H1 (cell line): ENCODE measurements around the gene ANAPC15. TPM values are rescaled to one million over a fixed set of nuclear protein-coding genes. Genes with fewer than 3 reads are reported as not detected.

ENCODE experiments used
- CTCF ChIA-PET: fragments of 300-600 bp; sonication (Branson Sonifier 250); formaldehyde crosslinking; loops from one replicate; lab custom pipeline; 2021; ENCODE audit not compliant: partially characterized antibody; lab: Charles Lee
- POLR2A ChIA-PET: fragments of 300-600 bp; sonication (Branson Sonifier 250); formaldehyde crosslinking; loops from one replicate; lab custom pipeline; 2021; ENCODE audit warnings: inconsistent platforms; ENCODE audit not compliant: partially characterized antibody; lab: Charles Lee
- DNase-seq, 2 experiments: peaks; one replicate each; pipeline versions ENCODE4 v3.0.0 to v3.0.0-alpha.2; 2010 to 2022; ENCODE audit warnings: low spot score in 2 of 2, low read depth in 1 of 2, mixed read lengths in 1 of 2
- FAIRE-seq: peaks from 2 replicates; lab custom pipeline; 2011; peaks lifted over from hg19 to GRCh38; lab: Jason Lieb, UNC
- H2AFZ ChIP-seq: 2 replicates; pipeline ENCODE4 v1.8.1; 2012; ENCODE audit warnings: low read length, inconsistent platforms
- H2AK5ac ChIP-seq: 2 replicates; pipeline ENCODE4 v1.6.1; 2013; ENCODE audit warnings: low read depth, low read length
- H2BK120ac ChIP-seq: replicated peaks from 2 replicates; pipeline ENCODE3; 2013; ENCODE audit warnings: low read depth, low read length, inconsistent platforms
- H2BK12ac ChIP-seq: 2 replicates; pipeline ENCODE4 v1.6.1; 2013; ENCODE audit warnings: low read depth, low read length
- H2BK15ac ChIP-seq: 2 replicates; pipeline ENCODE4 v1.6.1; 2013; ENCODE audit warnings: low read length
- H2BK20ac ChIP-seq: 2 replicates; pipeline ENCODE4 v1.6.1; 2013; ENCODE audit warnings: low read length
- H2BK5ac ChIP-seq: 2 replicates; pipeline ENCODE4 v1.6.1; 2013; ENCODE audit warnings: low read depth, low read length
- H3K14ac ChIP-seq: 2 replicates; pipeline ENCODE4 v1.6.1; 2013; ENCODE audit warnings: inconsistent platforms; ENCODE audit not compliant: insufficient read length
- H3K18ac ChIP-seq: 2 replicates; pipeline ENCODE4 v1.6.1; 2013; ENCODE audit warnings: low read length; ENCODE audit errors: extremely low read depth
- H3K23ac ChIP-seq: 2 replicates; pipeline ENCODE4 v1.6.1; 2013; ENCODE audit warnings: inconsistent platforms; ENCODE audit not compliant: insufficient read length
- H3K23me2 ChIP-seq: 2 replicates; pipeline ENCODE4 v1.6.1; 2013; ENCODE audit warnings: low read depth, low read length
- H3K27ac ChIP-seq: 2 replicates; pipeline ENCODE4 v1.6.1; 2011; ENCODE audit warnings: low read depth, low read length, inconsistent platforms
- H3K27me3 ChIP-seq, 4 experiments: replicated peaks in 1 of 4; 1 replicate in 1 of 4; 2 replicates in 3 of 4; pipeline versions ENCODE4 v1.6.1 to v1.8.1; 2011 to 2013; ENCODE audit warnings: low read length in 3 of 4, mild to moderate bottlenecking in 3 of 4, inconsistent platforms in 2 of 4, mixed read lengths in 2 of 4, moderate library complexity in 1 of 4; ENCODE audit not compliant: control insufficient read depth in 3 of 4, insufficient read depth in 3 of 4; ENCODE audit errors: extremely low read depth in 1 of 4
- H3K36me3 ChIP-seq, 4 experiments: 2 replicates each; pipeline versions ENCODE4 v1.6.1 to v1.8.1; 2011 to 2013; ENCODE audit warnings: mild to moderate bottlenecking in 4 of 4, low read length in 3 of 4, moderate library complexity in 2 of 4, control low read depth in 1 of 4, inconsistent platforms in 1 of 4; ENCODE audit not compliant: insufficient read depth in 4 of 4, control insufficient read depth in 2 of 4
- H3K4ac ChIP-seq: replicated peaks from 2 replicates; pipeline ENCODE3; 2013; ENCODE audit warnings: low read length, low read depth, mixed read lengths, inconsistent platforms; ENCODE audit not compliant: insufficient read length
- H3K4me1 ChIP-seq, 4 experiments: replicated peaks in 1 of 4; 1 replicate in 1 of 4; 2 replicates in 3 of 4; pipeline versions ENCODE4 v1.6.1 to v1.8.1; 2011 to 2013; ENCODE audit warnings: low read length in 3 of 4, inconsistent platforms in 2 of 4, mixed read lengths in 1 of 4; ENCODE audit not compliant: insufficient read depth in 4 of 4, control insufficient read depth in 3 of 4
- H3K4me2 ChIP-seq, 2 experiments: 2 replicates each; pipeline versions ENCODE4 v1.6.1 to v1.8.1; 2011 to 2013; ENCODE audit warnings: low read depth in 2 of 2, low read length in 2 of 2, control low read depth in 1 of 2, inconsistent platforms in 1 of 2, mild to moderate bottlenecking in 1 of 2; ENCODE audit not compliant: insufficient read depth in 1 of 2
- H3K4me3 ChIP-seq, 4 experiments: fragments of 200-600, 300-600 bp in 1 of 4; sonication (generic), shearing (Covaris generic), sonication (Bioruptor Twin) in 1 of 4; 2 replicates each; pipeline versions ENCODE4 v1.5.1 to v1.8.1; 2011 to 2016; ENCODE audit warnings: low read length in 4 of 4, low read depth in 3 of 4, control low read depth in 2 of 4, inconsistent platforms in 2 of 4, mild to moderate bottlenecking in 2 of 4, mixed read lengths in 1 of 4, moderate library complexity in 1 of 4; ENCODE audit not compliant: insufficient read depth in 2 of 4; ENCODE audit errors: extremely low read depth in 1 of 4
- H3K56ac ChIP-seq: replicated peaks from 2 replicates; pipeline ENCODE3; 2013; ENCODE audit warnings: low read depth, mild to moderate bottlenecking, mixed read lengths, low read length, inconsistent platforms; ENCODE audit not compliant: insufficient read length
- H3K79me1 ChIP-seq: 2 replicates; pipeline ENCODE4 v1.6.1; 2013; ENCODE audit warnings: low read depth, low read length, control low read depth
- H3K79me2 ChIP-seq, 2 experiments: 2 replicates each; pipeline versions ENCODE4 v1.6.1 to v1.8.1; 2012 to 2013; ENCODE audit warnings: low read length in 2 of 2, mild to moderate bottlenecking in 2 of 2, inconsistent platforms in 1 of 2; ENCODE audit not compliant: insufficient read depth in 2 of 2, control insufficient read depth in 1 of 2
- H3K9ac ChIP-seq, 4 experiments: replicated peaks in 1 of 4; 1 replicate in 1 of 4; 2 replicates in 3 of 4; pipeline versions ENCODE4 v1.6.1 to v1.8.1; 2011 to 2013; ENCODE audit warnings: low read depth in 3 of 4, low read length in 3 of 4, control low read depth in 2 of 4, mild to moderate bottlenecking in 2 of 4, moderate library complexity in 2 of 4, inconsistent platforms in 1 of 4; ENCODE audit errors: extremely low read depth in 1 of 4
- H3K9me3 ChIP-seq, 2 experiments: 2 replicates each; pipeline versions ENCODE4 v1.6.1 to v1.8.1; 2012 to 2013; ENCODE audit warnings: mild to moderate bottlenecking in 2 of 2, moderate library complexity in 2 of 2, control low read depth in 1 of 2, inconsistent platforms in 1 of 2, low read depth in 1 of 2, low read length in 1 of 2, mixed read lengths in 1 of 2; ENCODE audit not compliant: insufficient read depth in 2 of 2
- H4K20me1 ChIP-seq, 2 experiments: replicated peaks in 1 of 2; 2 replicates each; pipeline versions ENCODE3 to v1.8.1; 2011 to 2013; ENCODE audit warnings: inconsistent platforms in 2 of 2, low read length in 2 of 2, mild to moderate bottlenecking in 1 of 2; ENCODE audit not compliant: insufficient read depth in 2 of 2, control insufficient read depth in 1 of 2
- H4K5ac ChIP-seq: 2 replicates; pipeline ENCODE4 v1.6.1; 2013; ENCODE audit warnings: low read length, low read depth, mixed read lengths, inconsistent platforms; ENCODE audit not compliant: insufficient read length
- H4K8ac ChIP-seq: 2 replicates; pipeline ENCODE4 v1.8.0; 2013; ENCODE audit warnings: mild to moderate bottlenecking, moderate library complexity, low read length, inconsistent platforms; ENCODE audit not compliant: insufficient read depth; ENCODE audit errors: extremely low read depth
- H4K91ac ChIP-seq: replicated peaks from 2 replicates; pipeline ENCODE3; 2013; ENCODE audit warnings: low read length, mixed read lengths, inconsistent platforms; ENCODE audit not compliant: insufficient read length
- BACH1 ChIP-seq: IDR thresholded peaks from 2 replicates; pipeline ENCODE4 v1.6.1; 2012; ENCODE audit warnings: low read length, improper control_type of control experiment
- CBX8 ChIP-seq: fragments of 300-800, 300-1000 bp; sonication (generic); IDR thresholded peaks from 2 replicates; pipeline ENCODE4 v1.7.1; 2016; ENCODE audit warnings: low read depth, low read length, borderline replicate concordance
- EP300 ChIP-seq, 2 experiments: IDR thresholded peaks; 1 replicate in 1 of 2; 2 replicates in 1 of 2; pipeline ENCODE4 v1.6.1; 2011 to 2012; ENCODE audit warnings: low read depth in 2 of 2, low read length in 2 of 2, mild to moderate bottlenecking in 2 of 2, borderline replicate concordance in 1 of 2, inconsistent platforms in 1 of 2, moderate library complexity in 1 of 2
- HDAC2 ChIP-seq, 2 experiments: fragments of 300-600 bp in 1 of 2; sonication (generic) in 1 of 2; IDR thresholded peaks; 2 replicates each; pipeline ENCODE4 v1.6.1; 2011 to 2012; ENCODE audit warnings: low read depth in 2 of 2, low read length in 2 of 2, mild to moderate bottlenecking in 2 of 2, moderate library complexity in 2 of 2, borderline replicate concordance in 1 of 2, inconsistent platforms in 1 of 2
- HDAC6 ChIP-seq: IDR thresholded peaks from one replicate; pipeline ENCODE4 v1.7.1; 2012; ENCODE audit warnings: low read depth, mild to moderate bottlenecking, inconsistent platforms, low read length, moderate library complexity
- MAFK ChIP-seq: IDR thresholded peaks from 2 replicates; pipeline ENCODE4 v1.6.1; 2012; ENCODE audit warnings: low read depth, mild to moderate bottlenecking, improper control_type of control experiment, low read length
- PHF8 ChIP-seq: fragments of 200-600 bp; sonication (generic); conservative IDR thresholded peaks from 2 replicates; pipeline ENCODE4 v1.7.1; 2012; ENCODE audit warnings: low read depth, mild to moderate bottlenecking, inconsistent platforms, low read length, moderate library complexity
- RFX5 ChIP-seq: IDR thresholded peaks from 2 replicates; pipeline ENCODE4 v1.6.1; 2011; ENCODE audit warnings: low read depth, low read length, improper control_type of control experiment, borderline replicate concordance
- SIRT6 ChIP-seq: IDR thresholded peaks from one replicate; pipeline ENCODE4 v1.7.1; 2012; ENCODE audit warnings: low read length, inconsistent platforms
- SRF ChIP-seq: IDR thresholded peaks from 2 replicates; pipeline ENCODE4 v1.6.1; 2011; ENCODE audit warnings: mild to moderate bottlenecking, low read depth, low read length, moderate library complexity
- SUZ12 ChIP-seq: fragments of 200-600 bp; sonication (generic); IDR thresholded peaks from 2 replicates; pipeline ENCODE4 v1.6.1; 2012; ENCODE audit warnings: mild to moderate bottlenecking, inconsistent platforms, low read length, moderate library complexity, mixed read lengths
- YY1 ChIP-seq: IDR thresholded peaks from 2 replicates; pipeline ENCODE4 v1.6.1; 2011; ENCODE audit warnings: low read depth, mild to moderate bottlenecking, low read length
- WGBS, 2 experiments: shearing (Covaris generic) in 1 of 2; methylation state at CpG; one replicate each; pipeline versions ENCODE4 v1.1.6 to v1.1.7; 2013 to 2015; ENCODE audit warnings: low lambda C conversion rate in 2 of 2, mixed read lengths in 2 of 2, inconsistent platforms in 1 of 2, low coverage in 1 of 2, missing lambda C conversion rate in 1 of 2; ENCODE audit not compliant: insufficient replicate concordance in 2 of 2, insufficient coverage in 1 of 2, insufficient read length in 1 of 2; ENCODE audit errors: extremely low coverage in 1 of 2, missing lambda C conversion rate in 1 of 2; 5-methylcytosine and 5-hydroxymethylcytosine counted together
- polyA plus RNA-seq, 7 experiments: library from polyadenylated mRNA; depleted of rRNA in 3 of 7; stranded (reverse) in 5 of 7; unstranded in 2 of 7; fragments of >200 nt in 5 of 7; fragments of 200-250 nt in 2 of 7; gene quantifications; 1 replicate in 5 of 7; 2 replicates in 1 of 7; 4 replicates in 1 of 7; pipeline versions ENCODE4 v1.2.1 to v1.2.3, GENCODE V29; 2011 to 2013; ENCODE audit warnings: missing spikeins in 2 of 7, mixed read lengths in 2 of 7
- total RNA-seq: library from RNA; stranded (reverse); fragmentation: NEBNext Ultra II Directional; extraction: Animal tissue kit (Norgen Biotek cat#: 25700); gene quantifications from 2 replicates; pipeline ENCODE4 v1.2.1, GENCODE V29; 2021

ANAPC15 gene
- total and polyA plus RNA-seq, 2 of the 8 experiments (the other 6 are each of a cell fraction or from before 2014, with no cell fraction given), result 66.2 to 74.9 TPM

GRCh38 chr11:72075756-72076155, 36.7 kb downstream of the ANAPC15 start:
- CTCF ChIA-PET, result interaction anchor here (1.0 to 5.1 kb wide), 16 partner anchors 9 to 175 kb away, joined by 3 to 33 read pairs (median 5); no protein-coding TSS in a partner anchor
- H3K27me3 ChIP-seq, result no peaks in the 10 kb centered on the region
- H2BK120ac ChIP-seq, result no peak overlapping the region
- H4K91ac ChIP-seq, result no peak overlapping the region
- no peak overlapping the region for H3K4me3 ChIP-seq
- no peaks in the 10 kb centered on the region; a peak in 2 of 8 replicates for H3K36me3 ChIP-seq
- no peak overlapping the region for H2BK20ac ChIP-seq
- TF ChIP-seq SUZ12 (no peak), PHF8 (no peak), SIRT6 (no peak), BACH1 (no peak), YY1 (no peak), MAFK (no peak), HDAC2 (IDR thresholded peaks at IDR 0.05; ENCODE audit: borderline replicate concordance in 1 of 2, low read depth in 2 of 2, low read length in 2 of 2) (no peak), EP300 (IDR thresholded peaks at IDR 0.05; ENCODE audit: borderline replicate concordance in 1 of 2, low read depth in 2 of 2, low read length in 2 of 2) (no peak), CBX8 (no peak), RFX5 (no peak), SRF (no peak), HDAC6 (no peak)
- H4K20me1 ChIP-seq, result peaks cover 4 to 13% of the 10 kb centered on the region in 2 experiments
- no peak overlapping the region for H3K27ac ChIP-seq
- H3K79me2 ChIP-seq, result peaks cover 25 to 89% of the 10 kb centered on the region in 2 experiments
- H2BK12ac ChIP-seq, result no peak overlapping the region
- H3K4ac ChIP-seq, result no peak overlapping the region
- H2BK5ac ChIP-seq, result no peak overlapping the region
- WGBS, 2 experiments, result 98% methylated on average over 4 of the region's 4 CpGs; no CpG with 5 or more reads in 1 of the 2 experiments
- H2AFZ ChIP-seq, result no peak overlapping the region
- H3K9ac ChIP-seq, result no peak overlapping the region
- no peak overlapping the region for H3K18ac ChIP-seq
- H3K14ac ChIP-seq, result no peak overlapping the region
- no peak overlapping the region for H4K8ac ChIP-seq
- no peaks in the 10 kb centered on the region for H3K9me3 ChIP-seq
- no peak overlapping the region for H2BK15ac ChIP-seq
- H3K4me1 ChIP-seq, result peaks cover 0 to 11% (median 0%) of the 10 kb centered on the region in 4 experiments; a peak in 3 of 7 replicates
- no peak overlapping the region for H2AK5ac ChIP-seq
- FAIRE-seq (no peak), DNase-seq (no peak)
- H3K4me2 ChIP-seq, result no peak overlapping the region
- peaks cover 11% of the 10 kb centered on the region; the same call in 1 of the 2 replicates for H3K79me1 ChIP-seq
- H4K5ac ChIP-seq, result no peak overlapping the region
- peaks cover 4% of the 10 kb centered on the region; the same call in 1 of the 2 replicates for H3K23me2 ChIP-seq
- POLR2A ChIA-PET, result interaction anchor here (0.8 to 2.0 kb wide), 6 partner anchors 10 to 45 kb away, joined by 3 to 6 read pairs (median 5); partner anchors contain the start of gene ANAPC15
- no peak overlapping the region for H3K56ac ChIP-seq
- no peak overlapping the region for H3K23ac ChIP-seq
